ENCODE data around the gene SAG. TPM values are rescaled to one million over a fixed set of nuclear protein-coding genes. Genes with fewer than 3 reads are reported as not detected.

Gene SAG
- under 1 TPM in 1 of 3 donors, not detected in 2; 0.63 TPM for total RNA-seq
- long read RNA-seq, donor 1: 0 reads
- long read RNA-seq, donor 2: 0 reads

GRCh38 chr2:233307565-233307964, at the start of gene SAG:
SAG (plus strand) TSS chr2:233307816; CDS start chr2:233309190, 1,374 bp downstream.
- intact Hi-C loops (cut with DNase I, micrococcal nuclease): no loop called here

GRCh38 chr2:233258211-233258610, 49.4 kb upstream of the SAG start:
- DNase-seq: no peak
- intact Hi-C loops (cut with DNase I, micrococcal nuclease): no loop called here
- ATAC-seq: no peak
- Histone ChIP-seq H3K9me3 (no peaks in the 10 kb centered on the region), H3K36me3 (ENCODE audit: low read depth) (peaks cover 7% of the 10 kb centered on the region), H3K4me3 (no peak overlapping the region), H3K4me1 (ENCODE audit: low read depth) (peaks cover 9% of the 10 kb centered on the region)
- TF ChIP-seq CTCF (IDR thresholded peaks at IDR 0.05): no peak

More at GRCh38 chr2:233307565-233307964, at the start of gene SAG:
- H3K4me3 ChIP-seq: no peak within 1 kb of the TSS
- no peaks in the 10 kb centered on the region for H3K36me3 ChIP-seq (ENCODE audit: low read depth)
- ATAC-seq (no peak), DNase-seq (no peak)
- H3K4me1 ChIP-seq (ENCODE audit: low read depth): no peaks in the 10 kb centered on the region
- no peaks in the 10 kb centered on the region for H3K9me3 ChIP-seq
- TF ChIP-seq CTCF (IDR thresholded peaks at IDR 0.05): no peak

GRCh38 chr2:233259730-233260129, 47.9 kb upstream of the SAG start:
- intact Hi-C loops (cut with DNase I, micrococcal nuclease): loop anchor here in 1 of 2 donors (10.0 kb wide), 1 partner anchor 415 kb away; no protein-coding TSS in a partner anchor
- H3K4me3 ChIP-seq: no peak overlapping the region
- DNase-seq (no peak), ATAC-seq (no peak)
- TF ChIP-seq CTCF (IDR thresholded peaks at IDR 0.05): no peak
- no peaks in the 10 kb centered on the region for H3K4me1 ChIP-seq (ENCODE audit: low read depth)
- H3K36me3 ChIP-seq (ENCODE audit: low read depth): peaks cover 16% of the 10 kb centered on the region
- H3K9me3 ChIP-seq: no peaks in the 10 kb centered on the region

- intact Hi-C loops (cut with DNase I, micrococcal nuclease): loop anchor here in 1 of 2 donors (10.0 kb wide), 1 partner anchor 416 kb away; no protein-coding TSS in a partner anchor
- no peak for DNase-seq
- Histone ChIP-seq H3K4me3 (no peak overlapping the region), H3K4me1 (ENCODE audit: low read depth) (no peaks in the 10 kb centered on the region), H3K36me3 (ENCODE audit: low read depth) (peaks cover 25% of the 10 kb centered on the region), H3K9me3 (no peaks in the 10 kb centered on the region)
- ATAC-seq: no peak
- TF ChIP-seq CTCF (IDR thresholded peaks at IDR 0.05): no peak
These were observed 47.0 kb upstream of the SAG start for GRCh38 chr2:233260661-233261060.

GRCh38 chr2:233261819-233262555, 45.6 kb upstream of the SAG start:
- H3K9me3 ChIP-seq: no peaks in the 10 kb centered on the region
- peaks cover 30% of the 10 kb centered on the region for H3K36me3 ChIP-seq (ENCODE audit: low read depth)
- H3K4me1 ChIP-seq (ENCODE audit: low read depth): no peaks in the 10 kb centered on the region
- intact Hi-C loops (cut with DNase I, micrococcal nuclease): loop anchor here in 1 of 2 donors (10.0 kb wide), 1 partner anchor 417 kb away; no protein-coding TSS in a partner anchor
- TF ChIP-seq CTCF (IDR thresholded peaks at IDR 0.05): no peak
- no peak overlapping the region for H3K4me3 ChIP-seq
- DNase-seq: no peak
- ATAC-seq: no peak

Measured in mucosa of descending colon (tissue), 3 donors.